HG03520 (cell line): ENCODE results near the gene NUP54.

Source experiments
- ATAC-seq: cut with Tn5 transposase; IDR thresholded peaks from one replicate; pipeline ENCODE4 v1.9.1; 2021; ENCODE audit warnings: mild to moderate bottlenecking, moderate library complexity; ENCODE audit not compliant: unreplicated experiment

The NUP54 gene, protein sequence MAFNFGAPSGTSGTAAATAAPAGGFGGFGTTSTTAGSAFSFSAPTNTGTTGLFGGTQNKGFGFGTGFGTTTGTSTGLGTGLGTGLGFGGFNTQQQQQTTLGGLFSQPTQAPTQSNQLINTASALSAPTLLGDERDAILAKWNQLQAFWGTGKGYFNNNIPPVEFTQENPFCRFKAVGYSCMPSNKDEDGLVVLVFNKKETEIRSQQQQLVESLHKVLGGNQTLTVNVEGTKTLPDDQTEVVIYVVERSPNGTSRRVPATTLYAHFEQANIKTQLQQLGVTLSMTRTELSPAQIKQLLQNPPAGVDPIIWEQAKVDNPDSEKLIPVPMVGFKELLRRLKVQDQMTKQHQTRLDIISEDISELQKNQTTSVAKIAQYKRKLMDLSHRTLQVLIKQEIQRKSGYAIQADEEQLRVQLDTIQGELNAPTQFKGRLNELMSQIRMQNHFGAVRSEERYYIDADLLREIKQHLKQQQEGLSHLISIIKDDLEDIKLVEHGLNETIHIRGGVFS

DNA sequence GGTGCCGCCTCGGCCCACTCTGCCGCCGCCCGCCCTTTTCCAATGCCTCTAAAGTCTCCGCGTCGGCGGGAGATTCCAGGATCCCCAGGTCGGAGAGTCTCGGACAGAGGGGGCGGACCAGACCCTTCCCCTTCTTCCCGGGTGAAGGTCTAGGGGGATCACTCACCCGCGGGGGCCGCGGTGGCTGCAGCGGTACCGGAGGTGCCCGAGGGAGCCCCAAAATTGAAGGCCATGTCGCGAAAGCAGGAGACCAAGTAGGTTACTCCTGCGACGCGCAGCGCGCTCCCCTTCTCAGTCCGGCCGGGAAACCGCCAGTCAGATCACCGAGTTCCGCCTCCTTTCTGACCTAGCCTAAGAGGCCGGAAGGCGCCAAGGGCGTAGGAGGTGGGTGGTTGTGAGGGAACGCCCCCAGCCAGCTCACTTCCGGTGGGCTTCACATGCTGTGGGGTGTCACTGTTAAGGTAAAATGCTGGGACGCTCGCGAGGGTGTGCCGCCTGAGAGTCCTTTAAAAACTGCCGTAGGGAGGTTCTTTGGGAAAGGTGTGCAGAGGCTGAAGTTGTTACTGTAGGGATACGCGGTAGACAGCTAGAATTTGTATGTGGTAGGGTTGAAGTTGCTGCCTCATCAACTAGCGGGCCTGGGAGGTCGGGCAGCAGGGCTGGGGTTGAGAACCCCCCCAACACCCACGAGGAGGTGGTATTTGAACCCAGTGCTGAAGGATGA is at the start of gene NUP54:
Gene NUP54, minus strand, starts transcription at position 256 of the 724 bp plus-strand sequence. Its CDS starts 23 bp downstream, at position 233.
- peak; percentile 98 for ATAC-seq

DNA sequence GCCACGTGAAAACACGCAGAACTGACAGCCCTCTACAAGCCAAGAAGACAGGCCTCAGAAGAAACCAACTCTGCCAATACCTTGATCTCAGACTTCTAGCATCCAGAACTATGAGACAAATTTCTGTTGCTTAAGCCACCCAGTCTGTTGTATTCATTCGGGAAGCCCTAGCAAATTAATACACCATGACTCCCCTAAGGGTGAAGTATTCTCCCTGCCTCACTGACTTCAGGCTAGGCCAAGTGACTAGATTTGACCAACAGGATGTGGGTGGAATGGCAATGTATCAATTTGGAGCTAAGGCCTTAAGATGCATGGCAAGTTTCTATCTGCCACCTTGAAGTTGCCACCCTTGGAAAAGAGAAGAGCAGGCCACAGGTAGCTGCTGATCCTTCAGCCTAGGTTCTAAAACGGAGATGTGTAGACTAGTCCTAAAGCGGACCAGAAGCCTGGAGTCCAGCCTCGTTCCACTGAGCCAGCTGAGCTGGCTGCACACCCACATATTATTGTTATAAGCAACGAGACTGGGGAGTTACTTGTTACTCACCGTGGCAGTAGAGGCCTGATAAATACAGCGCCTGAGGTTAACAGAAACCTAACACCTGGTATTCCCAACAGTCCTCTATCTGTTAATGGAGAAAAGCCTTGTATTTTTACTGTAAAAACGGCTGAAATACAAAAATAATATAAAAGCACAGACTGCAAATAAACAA is 49.0 kb upstream of the NUP54 start:
- no peak for ATAC-seq

DNA sequence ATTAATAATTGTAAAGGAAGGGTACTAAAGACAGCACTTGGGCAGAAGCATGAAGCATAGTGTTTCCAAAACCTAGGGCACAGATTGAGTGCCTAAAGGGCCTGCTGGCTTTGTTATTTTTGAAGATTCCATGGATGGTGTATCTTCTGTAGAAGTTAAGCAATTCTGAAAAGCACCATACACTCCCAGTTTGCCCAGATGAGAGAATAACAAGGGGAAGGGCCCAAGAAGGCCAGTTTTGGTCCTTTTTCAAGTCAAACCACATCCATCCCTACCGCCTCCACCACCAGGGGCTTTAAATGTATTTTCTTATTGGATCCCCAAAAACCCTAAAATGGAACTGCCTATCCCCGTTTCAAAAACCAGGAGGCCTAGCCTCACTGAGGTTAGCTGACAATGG is 48.2 kb upstream of the NUP54 start:
- no peak for ATAC-seq

DNA sequence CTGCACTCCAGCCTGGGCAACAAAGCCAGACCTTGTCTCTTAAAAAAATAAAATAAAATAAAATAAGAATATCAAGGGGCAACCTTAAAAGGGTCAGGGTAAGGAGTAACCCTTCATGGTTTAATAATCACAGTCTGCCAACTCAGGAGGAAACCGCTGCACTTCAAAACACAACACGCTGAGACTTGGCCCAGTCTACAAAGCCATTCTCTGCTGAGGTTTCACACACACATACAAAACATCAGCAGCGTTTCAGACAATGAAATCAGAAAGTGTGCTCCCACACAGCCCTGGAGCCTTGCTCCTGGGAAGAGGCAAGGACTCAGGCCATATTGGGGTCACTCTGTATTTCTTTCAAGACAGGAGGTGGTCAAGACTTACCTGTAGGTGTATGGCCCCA is 47.1 kb upstream of the NUP54 start:
- no peak for ATAC-seq

DNA sequence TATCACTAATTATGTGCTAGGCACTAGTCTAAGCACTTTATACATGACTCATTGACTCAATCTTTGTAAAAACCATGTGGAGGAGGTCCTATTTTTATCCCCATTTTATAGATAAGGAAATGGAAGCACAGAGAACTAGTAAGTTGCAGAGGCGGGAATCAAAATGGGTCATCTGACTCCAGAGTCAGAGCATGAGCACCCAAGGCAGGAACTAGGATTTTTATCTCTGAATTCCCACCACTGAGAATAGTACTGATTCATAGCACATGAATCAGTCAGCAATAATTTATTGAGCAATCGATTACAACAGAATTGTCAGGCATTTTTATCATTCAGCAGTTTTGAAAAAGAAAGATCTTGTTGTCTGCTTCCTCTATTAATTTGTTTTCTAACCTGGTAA is 46.1 kb upstream of the NUP54 start:
- no peak for ATAC-seq

DNA sequence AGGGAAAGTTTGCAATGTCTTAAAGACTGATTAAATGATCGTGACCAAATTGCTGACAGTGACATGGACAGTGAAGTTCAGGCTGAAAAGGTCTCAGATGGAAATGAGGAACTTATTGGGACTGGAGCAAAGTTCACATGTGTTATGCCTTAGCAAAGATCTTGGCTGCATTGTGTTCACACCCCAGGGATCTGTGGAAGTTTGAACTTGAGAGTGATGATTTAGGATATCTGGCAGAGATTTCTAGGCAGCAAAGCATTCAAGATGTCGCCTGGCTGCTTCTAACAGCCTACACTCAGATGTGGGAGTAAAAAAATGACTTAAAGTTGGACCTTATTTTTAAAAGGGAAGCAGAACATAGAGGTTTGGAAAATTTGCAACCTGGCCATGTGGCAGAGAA is 44.0 kb upstream of the NUP54 start:
- no peak for ATAC-seq

DNA sequence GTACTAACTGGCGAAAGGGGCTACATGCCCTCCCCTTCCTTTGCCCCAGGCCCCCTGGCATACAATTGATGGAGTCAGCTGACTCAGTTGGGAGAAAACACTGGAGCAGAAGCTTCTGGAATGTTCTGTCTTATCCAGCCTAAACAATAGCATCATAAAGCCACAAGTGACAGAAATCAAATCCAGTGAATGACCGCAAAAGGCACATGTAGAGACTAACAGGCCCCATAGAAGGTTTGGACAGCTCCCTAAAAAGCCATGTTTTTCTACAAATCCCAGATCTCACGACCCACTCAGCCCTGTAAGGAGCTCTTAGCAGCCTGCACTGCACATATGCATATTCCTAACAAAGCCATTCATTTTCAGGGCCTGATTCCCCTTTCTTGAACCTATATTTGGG is 40.4 kb upstream of the NUP54 start:
- no peak for ATAC-seq

DNA sequence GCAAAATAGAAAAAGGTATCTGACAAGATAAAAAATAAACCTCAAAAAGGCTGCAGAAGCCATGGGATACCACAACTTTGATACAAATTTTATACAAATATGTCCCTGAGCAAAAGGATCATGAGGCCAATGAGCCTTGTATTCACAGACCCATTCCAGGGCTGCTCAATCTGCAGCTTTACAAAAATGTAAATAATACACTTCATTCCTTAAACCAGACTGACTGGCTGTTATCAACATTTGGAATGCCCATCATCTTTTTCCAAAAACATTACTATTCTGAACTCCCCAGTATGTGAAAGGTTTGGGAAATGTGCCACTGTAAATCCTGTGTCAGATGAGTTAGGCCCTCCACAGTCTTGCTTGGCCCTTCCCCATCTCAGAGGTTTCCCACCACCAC is 40.0 kb upstream of the NUP54 start:
- no peak for ATAC-seq

DNA sequence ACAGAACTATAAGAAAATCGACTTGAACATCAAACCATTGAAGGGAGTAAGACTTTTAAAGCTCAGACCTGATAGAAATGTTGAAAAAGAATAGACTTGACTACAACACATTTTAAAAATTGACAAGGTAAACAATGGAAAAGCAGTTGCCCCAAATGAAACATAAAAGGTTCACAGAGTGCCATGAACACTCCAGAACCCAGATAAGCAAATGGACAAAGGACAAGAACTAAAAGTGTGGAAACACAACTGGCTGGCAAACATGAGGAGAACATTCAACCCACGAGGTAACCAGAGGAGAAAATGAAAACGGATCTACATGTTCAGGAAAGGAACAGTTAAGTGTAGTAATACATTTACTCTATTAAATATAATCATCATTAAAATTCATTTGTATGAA is 39.0 kb upstream of the NUP54 start:
- no peak for ATAC-seq

DNA sequence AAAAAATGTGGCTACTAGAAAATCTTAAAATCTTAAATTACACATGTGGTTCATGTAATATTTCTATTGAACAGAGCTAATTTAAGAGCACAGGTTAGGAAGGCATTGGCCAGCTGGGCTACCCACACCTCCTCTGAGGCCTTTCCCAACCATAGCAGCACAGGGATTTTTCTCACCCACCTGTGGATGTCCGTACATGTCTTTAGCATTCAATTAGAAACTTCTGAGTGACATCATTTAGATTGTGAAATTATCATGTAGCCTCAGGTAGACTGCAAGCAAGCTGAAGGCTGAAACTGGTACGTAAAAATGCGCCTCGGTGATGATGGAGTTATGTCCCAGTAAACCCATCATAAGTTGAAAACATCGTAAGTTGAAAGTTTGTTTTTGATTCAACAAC is 34.3 kb upstream of the NUP54 start:
- ATAC-seq = no peak

DNA sequence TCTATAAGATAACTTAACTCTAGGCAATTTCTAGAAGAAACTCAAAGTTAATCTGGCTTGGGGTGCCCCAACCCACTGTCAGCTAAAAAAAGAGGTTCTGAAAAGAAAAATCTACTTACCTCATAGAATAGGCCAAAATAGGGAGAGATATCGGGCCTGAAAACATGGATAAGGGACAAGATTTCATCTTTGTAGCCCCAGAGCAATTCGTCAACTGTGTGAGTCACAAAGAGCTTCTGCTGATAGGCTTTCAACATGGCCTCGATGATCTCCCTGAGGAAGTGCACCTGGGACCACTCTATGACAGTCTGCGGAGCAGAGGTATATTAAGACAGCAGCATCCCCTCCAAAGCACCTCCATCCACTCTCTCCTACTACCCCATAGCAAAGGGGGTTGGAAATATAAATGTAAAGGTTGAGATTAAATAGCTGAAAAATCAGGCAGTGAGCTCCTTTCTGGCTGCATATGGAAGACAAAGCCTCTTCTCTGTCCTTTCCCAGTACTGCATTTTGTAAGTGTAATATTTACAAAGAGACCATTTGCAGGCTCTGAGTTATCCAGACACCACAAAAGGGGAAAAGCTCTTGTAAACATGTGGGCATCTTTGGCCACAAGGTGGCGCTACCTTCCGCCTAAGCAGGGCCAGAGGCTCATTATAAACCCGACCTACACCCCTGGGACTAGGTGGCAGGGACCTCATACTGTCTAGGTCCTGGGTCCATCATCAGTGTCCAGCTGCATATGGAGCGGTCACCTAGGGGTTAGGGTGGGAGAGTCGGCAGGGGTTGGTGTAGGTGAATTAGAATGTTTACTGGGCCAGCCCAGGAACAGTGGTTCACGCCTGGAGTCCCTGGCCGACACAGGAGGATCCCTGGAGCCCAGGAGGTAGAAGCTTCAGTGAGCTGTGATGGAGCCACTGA is 31.5 kb upstream of the NUP54 start:
- peak; percentile 78 for ATAC-seq

DNA sequence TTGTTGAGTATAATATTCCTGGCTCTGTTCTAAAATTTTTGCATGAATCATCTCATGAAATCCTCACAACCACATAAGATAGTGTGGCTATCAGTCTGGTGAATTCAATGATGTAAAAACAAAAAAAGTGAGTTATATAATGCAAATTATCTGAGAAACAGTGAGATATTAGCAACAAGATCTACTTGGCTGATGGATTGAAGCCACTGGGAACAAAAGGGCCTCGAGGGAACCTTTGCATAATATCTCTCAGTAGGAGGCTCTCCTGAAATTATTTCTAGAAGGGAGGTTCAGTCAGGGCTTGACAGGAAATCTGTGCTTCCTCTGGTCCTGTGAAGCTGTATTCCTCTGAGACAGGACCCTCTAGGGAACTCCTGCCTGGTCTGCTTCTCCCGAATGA is 30.1 kb upstream of the NUP54 start:
- ATAC-seq = no peak

DNA sequence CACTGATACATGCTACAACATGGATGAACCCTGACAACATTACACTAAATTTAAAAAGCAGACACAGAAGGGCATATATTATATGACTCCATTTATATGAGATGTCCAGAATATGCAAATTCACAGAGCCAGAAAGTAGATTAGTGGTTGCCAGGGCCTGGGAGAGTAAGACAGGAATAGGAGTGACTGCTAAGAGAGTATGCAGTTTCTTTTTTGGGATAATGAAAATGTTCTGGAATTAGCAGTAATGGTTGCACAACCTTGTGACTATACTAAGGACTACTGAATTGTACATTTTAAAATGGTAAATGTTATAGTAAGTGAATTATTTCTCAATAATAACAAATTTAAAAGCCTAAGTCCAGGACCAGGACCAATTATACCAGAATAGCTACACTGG is 29.5 kb upstream of the NUP54 start:
- no peak for ATAC-seq

DNA sequence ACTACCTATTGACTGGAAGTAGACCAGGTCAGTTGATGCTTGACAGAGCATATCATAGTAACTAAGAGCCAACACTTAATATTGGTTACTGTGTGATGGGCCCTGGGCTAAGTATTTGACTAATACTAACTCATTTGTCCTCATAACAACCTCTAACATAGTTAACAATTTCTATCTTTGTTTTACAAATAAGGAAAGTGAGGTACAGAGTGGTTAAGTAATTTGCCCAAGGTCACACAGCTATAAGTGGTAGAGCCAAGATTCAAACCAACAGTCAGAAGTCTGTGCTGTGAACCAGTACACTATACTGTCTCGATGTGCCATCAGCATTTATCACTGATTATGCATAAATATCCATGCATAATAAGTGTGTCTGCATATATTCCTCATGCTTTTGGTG is 27.1 kb upstream of the NUP54 start:
- no peak for ATAC-seq

DNA sequence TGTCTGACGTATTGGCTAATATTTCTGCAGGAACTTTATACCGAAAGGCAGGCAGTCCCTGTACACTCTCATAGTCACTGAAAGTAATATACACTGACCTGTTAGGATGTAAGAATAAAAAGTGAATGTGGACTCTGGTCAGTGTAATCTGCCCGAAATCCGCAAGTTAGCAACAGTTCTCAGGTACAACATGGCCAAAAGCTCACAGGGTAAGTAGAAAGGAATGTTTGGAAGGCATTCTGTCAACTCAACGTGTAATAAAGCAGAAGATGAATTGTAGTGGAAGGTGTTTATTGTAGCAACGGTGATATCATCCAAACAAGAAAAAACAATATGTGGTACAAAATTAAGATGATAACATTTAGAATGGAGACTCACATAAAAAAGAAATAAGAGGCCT is 26.0 kb upstream of the NUP54 start:
- ATAC-seq = no peak

DNA sequence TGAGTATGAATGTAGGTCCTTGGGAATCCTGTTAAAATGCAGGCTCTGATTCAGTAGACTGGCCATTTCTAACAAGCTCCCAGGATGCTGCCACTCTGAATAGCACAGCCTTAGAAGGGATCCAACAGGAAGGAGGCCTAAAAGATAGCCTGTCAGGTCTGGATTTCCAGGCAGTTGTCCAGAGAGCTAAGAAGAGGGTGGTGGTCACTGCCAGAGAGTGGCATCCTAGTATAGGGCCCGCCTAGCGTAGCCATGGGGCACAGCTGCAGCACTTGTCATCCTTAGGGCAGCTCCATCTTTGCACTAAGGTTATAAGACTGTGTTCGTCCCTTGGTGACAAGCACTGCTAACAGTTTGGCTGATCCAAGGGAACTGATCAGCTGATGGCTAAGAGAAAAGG is 20.5 kb upstream of the NUP54 start:
- no peak for ATAC-seq

DNA sequence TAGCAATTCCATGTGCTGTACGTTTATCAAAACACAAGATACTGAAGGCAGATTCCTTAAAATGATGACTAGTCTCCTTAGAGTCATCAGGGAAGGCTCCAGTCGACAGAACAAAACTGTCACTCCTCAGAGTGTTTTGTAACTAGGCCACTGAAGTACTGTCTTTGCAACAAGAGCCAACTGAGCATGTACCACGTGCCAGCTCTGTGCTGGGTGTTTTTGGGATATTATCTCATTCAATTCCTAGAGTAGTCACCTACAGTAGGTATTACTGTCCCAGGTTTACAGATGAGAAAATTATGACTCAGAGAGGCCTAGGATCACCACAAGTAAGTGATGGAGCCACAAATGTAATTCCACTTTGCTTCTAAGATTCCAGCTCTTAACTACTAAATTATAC is 18.3 kb upstream of the NUP54 start:
- ATAC-seq = no peak

DNA sequence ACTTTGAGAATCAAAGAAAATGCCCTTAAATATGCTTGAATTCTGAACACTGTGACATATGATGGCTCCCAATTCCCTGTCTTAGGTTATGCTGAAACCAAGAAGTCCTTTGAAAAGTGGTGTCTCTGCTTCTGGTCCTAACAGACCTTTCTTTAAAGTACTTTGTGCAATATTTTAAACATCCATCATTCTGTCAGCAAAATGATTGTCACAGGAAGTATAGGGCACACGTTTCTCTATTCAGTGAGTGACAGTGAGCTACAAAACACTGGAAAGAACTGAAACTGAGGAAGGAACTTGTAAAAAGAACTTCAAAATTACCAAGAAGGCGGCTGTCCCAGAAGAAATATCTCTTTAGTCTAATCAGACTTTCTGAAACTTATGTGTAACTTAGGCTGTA is 12.2 kb upstream of the NUP54 start:
- ATAC-seq = no peak

DNA sequence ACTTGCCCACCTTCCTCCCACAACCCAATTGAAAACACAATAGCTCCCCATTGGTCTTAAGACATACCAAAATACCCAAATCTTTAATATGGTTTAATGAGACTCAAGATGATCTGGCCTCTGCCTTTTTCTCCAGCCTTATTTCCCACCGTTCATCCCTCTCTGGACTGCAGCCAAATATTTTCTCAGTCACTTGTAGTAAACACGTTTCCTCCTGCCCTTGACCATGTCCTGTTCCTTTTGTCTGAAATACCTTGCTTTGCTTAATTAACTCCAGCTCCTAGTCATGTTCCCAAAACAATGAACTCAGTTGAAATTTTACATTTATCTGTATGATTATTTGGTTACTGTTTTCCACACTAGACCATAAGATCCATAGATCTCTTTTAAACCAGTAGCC is 8.4 kb upstream of the NUP54 start:
- ATAC-seq = no peak

DNA sequence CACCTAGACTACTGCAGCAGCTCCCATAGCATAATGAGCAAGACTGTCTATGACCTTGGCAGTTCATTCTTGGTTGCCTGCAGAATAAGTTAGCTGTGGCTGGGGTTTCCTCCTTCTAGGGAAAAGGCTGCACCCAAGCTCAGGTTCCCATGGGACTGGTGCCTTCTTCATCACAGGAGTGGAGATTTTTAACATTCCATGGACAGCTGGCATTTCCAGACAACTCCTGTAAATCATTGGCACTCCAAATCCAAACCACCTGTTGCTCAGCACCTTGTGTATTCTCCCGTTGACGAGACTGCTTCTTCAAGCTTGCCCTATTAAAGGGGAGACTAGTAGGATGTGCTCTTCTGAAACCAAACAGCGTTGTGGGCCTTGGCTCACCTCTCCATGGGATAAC is 7.8 kb upstream of the NUP54 start:
- no peak for ATAC-seq

DNA sequence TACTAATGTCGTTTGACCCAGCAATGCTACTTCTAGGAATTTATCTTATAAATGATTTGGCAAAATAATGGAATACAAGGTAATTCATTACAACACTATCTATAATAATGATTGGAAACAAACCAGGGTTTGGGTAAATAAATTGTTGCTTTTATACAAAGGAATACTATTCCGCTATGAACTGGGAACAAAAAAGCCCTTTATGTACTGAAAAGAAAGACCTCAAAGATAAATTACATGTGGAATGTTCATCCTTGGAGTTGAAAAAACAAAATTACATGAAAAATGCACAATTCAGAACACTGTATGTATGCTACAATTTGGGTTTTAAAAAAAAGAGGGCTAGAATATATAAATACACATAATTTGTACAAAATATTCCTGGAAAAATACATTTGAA is 5.2 kb upstream of the NUP54 start:
- no peak for ATAC-seq
